Suprapubic skin (tissue), 3 donors: ENCODE data around the gene MOB1B.

ENCODE experiments used
- EP300 ChIP-seq: sonication (generic); formaldehyde crosslinking; IDR thresholded peaks from one replicate; pipeline ENCODE4 v1.6.1; 2017; ENCODE audit warnings: antibody characterized with exemption
- POLR2A ChIP-seq, 2 donors: fragments of 450-650 bp; IDR thresholded peaks; one replicate each; pipeline ENCODE4 v1.6.1; 2017; ENCODE audit warnings: antibody characterized with exemption in 2 of 2, mild to moderate bottlenecking in 2 of 2, moderate library complexity in 2 of 2
- TF ChIP-seq, protein P1 (sequence below), 2 donors: fragments of 200-600 bp in 1 of 2; fragments of 450-650 bp in 1 of 2; sonication (generic) in 1 of 2; IDR thresholded peaks; one replicate each; pipeline ENCODE4 v1.5.1; 2016 to 2019; ENCODE audit warnings: antibody characterized with exemption in 2 of 2, mild to moderate bottlenecking in 1 of 2, moderate library complexity in 1 of 2

DNA sequence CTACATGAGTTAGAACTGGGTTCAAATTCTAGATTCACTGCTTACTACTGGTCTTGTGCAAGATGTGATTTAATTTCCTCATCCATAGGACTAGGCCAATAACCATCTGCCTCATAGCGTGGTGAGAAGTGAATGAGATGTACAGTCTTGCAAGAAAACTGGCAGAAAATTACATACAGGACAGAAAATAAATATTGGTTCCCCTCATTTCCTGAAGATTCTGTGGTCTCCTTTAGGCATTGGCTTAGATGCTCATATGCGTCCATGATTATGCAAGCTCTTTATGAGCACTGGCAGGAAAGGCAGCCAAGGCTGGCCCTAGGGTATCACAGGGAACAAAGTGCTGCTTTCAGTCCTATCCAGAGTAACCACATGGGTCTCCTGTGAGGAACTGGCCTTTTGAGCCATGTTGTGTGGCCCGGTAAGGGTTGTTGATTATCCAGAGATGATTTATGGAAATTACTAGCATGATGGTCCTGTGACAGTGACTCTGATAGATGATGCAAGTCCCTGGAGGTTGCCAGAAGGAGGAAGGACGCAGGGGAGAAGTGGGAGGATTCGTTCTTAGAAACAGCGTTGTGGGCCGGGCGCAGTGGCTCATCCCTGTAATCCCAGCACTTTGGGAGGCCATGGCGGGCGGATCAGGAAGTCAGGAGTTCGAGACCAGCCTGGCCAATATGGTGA, 9.9 kb upstream of the MOB1B start:
- TF ChIP-seq POLR2A (IDR thresholded peaks at IDR 0.05) (no peak), EP300 (no peak)
- TF ChIP-seq, protein P1, sequence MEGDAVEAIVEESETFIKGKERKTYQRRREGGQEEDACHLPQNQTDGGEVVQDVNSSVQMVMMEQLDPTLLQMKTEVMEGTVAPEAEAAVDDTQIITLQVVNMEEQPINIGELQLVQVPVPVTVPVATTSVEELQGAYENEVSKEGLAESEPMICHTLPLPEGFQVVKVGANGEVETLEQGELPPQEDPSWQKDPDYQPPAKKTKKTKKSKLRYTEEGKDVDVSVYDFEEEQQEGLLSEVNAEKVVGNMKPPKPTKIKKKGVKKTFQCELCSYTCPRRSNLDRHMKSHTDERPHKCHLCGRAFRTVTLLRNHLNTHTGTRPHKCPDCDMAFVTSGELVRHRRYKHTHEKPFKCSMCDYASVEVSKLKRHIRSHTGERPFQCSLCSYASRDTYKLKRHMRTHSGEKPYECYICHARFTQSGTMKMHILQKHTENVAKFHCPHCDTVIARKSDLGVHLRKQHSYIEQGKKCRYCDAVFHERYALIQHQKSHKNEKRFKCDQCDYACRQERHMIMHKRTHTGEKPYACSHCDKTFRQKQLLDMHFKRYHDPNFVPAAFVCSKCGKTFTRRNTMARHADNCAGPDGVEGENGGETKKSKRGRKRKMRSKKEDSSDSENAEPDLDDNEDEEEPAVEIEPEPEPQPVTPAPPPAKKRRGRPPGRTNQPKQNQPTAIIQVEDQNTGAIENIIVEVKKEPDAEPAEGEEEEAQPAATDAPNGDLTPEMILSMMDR (IDR thresholded peaks at IDR 0.05) = no peak
